Stimulated activated naive CD8-positive, alpha-beta T cell treated with anti-CD3 and anti-CD28 coated beads, Interleukin-15, amount 100 ng/mL, for 72 hours (primary cell): ENCODE measurements around the gene LCNL1.

Experiments used
- ATAC-seq: fragments of 150-1000 bp; cut with Tn5 transposase; 2 replicates; pipeline ENCODE4 v1.10.0; 2021; ENCODE audit warnings: mild to moderate bottlenecking, moderate library complexity
- DNase-seq, 2 donors: peaks; one replicate each; pipeline ENCODE4 v3.0.0; 2021 to 2022
- H3K27ac Mint-ChIP-seq, 2 donors: one replicate each; pipeline ENCODE4 v1.8.0; 2022; ENCODE audit warnings: mild to moderate bottlenecking in 2 of 2, mixed read lengths in 2 of 2, moderate library complexity in 2 of 2
- H3K27me3 Mint-ChIP-seq: one replicate; pipeline ENCODE4 v1.8.0; 2022; ENCODE audit warnings: mixed read lengths
- H3K4me1 Mint-ChIP-seq: one replicate; pipeline ENCODE4 v1.8.0; 2022; ENCODE audit warnings: mild to moderate bottlenecking, mixed read lengths
- H3K4me3 Mint-ChIP-seq, 2 donors: one replicate each; pipeline ENCODE4 v1.8.0; 2022; ENCODE audit warnings: mild to moderate bottlenecking in 2 of 2, mixed read lengths in 2 of 2, moderate library complexity in 1 of 2
- H3K9me3 Mint-ChIP-seq, 2 donors: one replicate each; pipeline ENCODE4 v1.8.0; 2022; ENCODE audit warnings: mixed read lengths in 2 of 2

Gene LCNL1

GRCh38 chr9:136990242-136990911 lies 7.6 kb downstream of the LCNL1 start:
- H3K4me1 Mint-ChIP-seq: peaks cover 29% of the 10 kb centered on the region
- peaks cover 33% of the 10 kb centered on the region for H3K27me3 Mint-ChIP-seq
- ATAC-seq: no peak
- no peaks in the 10 kb centered on the region for H3K9me3 Mint-ChIP-seq
- H3K4me3 Mint-ChIP-seq: peak overlapping the region; percentile 5 to 31
- no peak overlapping the region for H3K27ac Mint-ChIP-seq
- no peak for DNase-seq

DNA sequence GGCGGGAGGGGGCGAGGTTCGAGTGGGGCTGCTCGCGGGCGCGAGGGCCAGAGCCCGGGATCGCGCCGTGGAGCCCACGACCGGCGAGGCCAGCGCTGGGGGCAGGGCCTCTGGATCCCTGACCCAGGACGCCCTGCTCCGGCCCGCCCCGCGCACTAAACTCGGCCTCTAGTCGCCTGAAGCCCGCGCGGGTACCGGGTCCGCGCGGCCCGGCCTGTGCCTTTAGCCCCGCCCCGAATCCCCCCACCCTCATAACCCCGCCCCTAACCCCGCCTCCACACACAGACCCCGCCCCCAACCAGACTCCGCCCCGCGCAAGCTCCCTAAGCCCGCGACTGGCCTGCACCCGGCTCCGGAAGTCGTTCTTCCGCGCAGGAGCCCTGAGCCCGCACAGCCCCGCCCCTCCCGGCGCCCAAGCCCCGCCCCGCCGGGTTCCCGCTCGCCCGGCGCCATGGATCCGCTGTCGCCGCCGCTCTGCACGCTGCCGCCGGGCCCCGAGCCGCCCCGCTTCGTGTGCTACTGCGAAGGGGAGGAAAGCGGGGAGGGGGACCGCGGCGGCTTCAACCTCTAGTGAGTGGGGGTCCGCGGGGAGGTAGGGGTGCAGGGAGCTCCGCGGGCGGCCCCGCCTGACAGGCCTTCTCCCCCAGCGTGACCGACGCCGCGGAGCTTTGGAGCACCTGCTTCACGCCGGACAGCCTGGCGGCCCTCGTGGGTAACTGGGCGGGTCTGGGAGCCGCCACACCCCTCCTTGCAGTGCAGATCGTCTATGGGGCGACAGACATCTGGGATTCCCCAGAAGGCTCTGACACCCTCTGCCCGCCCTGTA lies 9.4 kb downstream of the LCNL1 start, which contains the start of gene PAXX:
Gene PAXX, plus strand, starts transcription at position 430 of the 826 bp plus-strand sequence. Its CDS starts 22 bp downstream, at position 452.
- Mint-ChIP-seq H3K27me3 (peaks cover 23% of the 10 kb centered on the region), H3K4me3 (peak within 1 kb of the TSS; percentile 88 to 93), H3K27ac (peak within 1 kb of the TSS; percentile 73 to 81), H3K9me3 (no peaks in the 10 kb centered on the region), H3K4me1 (peaks cover 47% of the 10 kb centered on the region)
- DNase-seq (peak; percentile 94 to 98), ATAC-seq (peak; percentile 85)

DNA sequence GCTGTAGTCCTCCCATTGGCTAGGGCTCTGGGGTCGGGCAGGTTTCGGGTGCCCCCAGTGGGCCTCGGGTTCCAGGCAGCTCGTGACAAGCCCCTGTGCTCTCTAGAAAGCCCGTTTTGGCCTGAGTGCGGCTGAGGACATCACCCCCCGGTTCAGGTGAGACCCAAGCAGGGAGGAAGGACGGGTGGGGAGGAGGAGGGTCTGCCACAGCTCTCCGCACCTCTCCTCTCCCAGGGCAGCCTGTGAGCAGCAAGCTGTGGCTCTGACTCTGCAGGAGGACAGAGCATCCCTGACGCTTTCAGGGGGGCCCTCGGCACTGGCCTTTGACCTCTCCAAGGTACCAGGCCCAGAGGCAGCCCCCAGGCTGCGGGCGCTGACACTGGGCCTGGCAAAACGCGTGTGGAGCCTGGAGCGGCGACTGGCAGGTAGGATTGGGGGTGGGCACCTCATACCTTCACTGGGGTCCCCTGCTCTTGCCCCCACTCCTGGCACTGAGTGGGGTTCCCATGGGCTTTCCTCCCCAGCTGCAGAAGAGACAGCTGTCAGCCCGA lies 10.1 kb downstream of the LCNL1 start:
- DNase-seq (no peak), ATAC-seq (peak; percentile 4)
- Mint-ChIP-seq H3K4me1 (peaks cover 54% of the 10 kb centered on the region), H3K27ac (peak overlapping the region; percentile 54 to 81), H3K9me3 (no peaks in the 10 kb centered on the region), H3K4me3 (peak overlapping the region; percentile 88 to 93), H3K27me3 (peaks cover 22% of the 10 kb centered on the region)

GRCh38 chr9:136994180-136994887 lies 11.5 kb downstream of the LCNL1 start:
- no peak for DNase-seq
- H3K27me3 Mint-ChIP-seq: peaks cover 21% of the 10 kb centered on the region
- peaks cover 68% of the 10 kb centered on the region for H3K4me1 Mint-ChIP-seq
- peak overlapping the region; percentile 88 to 93 for H3K4me3 Mint-ChIP-seq
- no peak overlapping the region for H3K27ac Mint-ChIP-seq
- H3K9me3 Mint-ChIP-seq: no peaks in the 10 kb centered on the region
- no peak for ATAC-seq

DNA sequence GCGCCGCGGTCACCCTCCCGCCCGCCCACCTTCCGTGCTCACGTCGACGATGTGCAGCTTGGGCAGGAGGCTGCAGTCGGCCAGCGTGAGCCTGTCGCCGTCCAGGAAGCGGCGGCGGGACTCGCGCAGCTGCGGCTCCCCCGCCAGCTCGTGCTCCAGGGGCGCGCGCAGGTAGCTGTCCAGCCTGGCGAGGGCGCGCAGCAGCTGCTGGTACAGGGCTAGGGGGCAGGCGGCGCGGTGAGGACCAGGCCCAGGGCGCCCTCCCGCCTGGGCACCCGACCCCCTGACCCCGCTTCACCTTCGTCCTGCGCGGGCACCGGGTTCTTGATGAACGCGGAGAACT lies 12.1 kb downstream of the LCNL1 start:
- Mint-ChIP-seq H3K9me3 (no peaks in the 10 kb centered on the region), H3K27ac (no peak overlapping the region), H3K4me1 (peaks cover 74% of the 10 kb centered on the region), H3K4me3 (no peak overlapping the region), H3K27me3 (peaks cover 16% of the 10 kb centered on the region)
- ATAC-seq: no peak
- no peak for DNase-seq

DNA sequence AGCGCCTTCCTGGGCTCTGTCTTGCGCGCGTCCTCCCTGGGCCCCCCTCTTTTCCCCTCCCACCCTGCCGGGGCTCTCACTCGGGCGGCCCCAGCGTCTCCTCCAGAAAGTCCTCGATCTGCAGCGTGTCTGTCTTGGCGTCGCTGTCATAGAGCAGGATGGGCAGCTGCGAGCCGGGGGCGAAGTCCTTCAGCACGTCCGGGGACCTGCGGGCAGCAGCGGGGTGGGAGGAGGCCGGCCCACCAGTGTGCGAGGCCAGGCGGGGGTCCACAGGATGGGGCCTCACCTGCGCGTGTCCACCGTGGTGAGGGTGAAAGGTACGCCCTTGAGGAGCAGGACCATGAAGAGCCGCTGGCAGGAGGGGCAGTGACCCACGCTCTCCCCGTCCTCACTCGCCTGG lies 12.6 kb downstream of the LCNL1 start:
- Mint-ChIP-seq H3K4me1 (peaks cover 79% of the 10 kb centered on the region), H3K27ac (no peak overlapping the region)
- no peak for ATAC-seq

DNA sequence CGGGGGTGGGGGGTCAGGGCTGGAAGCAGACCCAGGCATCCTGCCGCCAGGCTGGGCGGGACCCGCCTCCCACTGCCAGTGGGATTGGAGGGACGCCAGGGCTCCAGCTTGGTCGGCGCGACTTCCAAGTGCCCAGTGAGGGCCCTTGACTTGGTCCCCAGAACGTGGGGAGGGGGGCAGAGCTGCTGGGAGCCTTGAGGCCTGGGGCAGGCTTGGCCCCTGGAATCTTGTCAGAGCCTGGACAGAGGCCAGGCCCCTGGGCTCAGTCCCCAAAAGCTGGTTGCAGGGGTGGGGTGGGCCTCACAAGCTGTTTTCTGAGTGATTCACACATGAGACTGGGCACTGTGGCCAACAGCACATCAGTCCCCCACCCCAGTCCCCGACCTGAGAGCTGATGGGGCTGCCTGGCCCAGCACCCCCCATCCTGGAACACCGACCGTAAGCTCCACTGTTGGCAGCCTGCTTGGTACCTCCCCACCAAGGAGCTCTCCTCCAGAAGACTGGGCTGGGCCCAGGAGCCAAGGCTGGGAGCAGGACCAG lies 13.0 kb downstream of the LCNL1 start:
- H3K27ac Mint-ChIP-seq: no peak overlapping the region
- ATAC-seq (no peak), DNase-seq (no peak)
- no peaks in the 10 kb centered on the region for H3K9me3 Mint-ChIP-seq
- peak overlapping the region in 1 of 2 donors; percentile 66 for H3K4me3 Mint-ChIP-seq
- peaks cover 10% of the 10 kb centered on the region for H3K27me3 Mint-ChIP-seq
- H3K4me1 Mint-ChIP-seq: peaks cover 84% of the 10 kb centered on the region

More for the DNA sequence above, 12.6 kb downstream of the LCNL1 start:
- Mint-ChIP-seq H3K9me3 (no peaks in the 10 kb centered on the region), H3K4me3 (no peak overlapping the region), H3K27me3 (peaks cover 11% of the 10 kb centered on the region)
- DNase-seq: no peak

DNA sequence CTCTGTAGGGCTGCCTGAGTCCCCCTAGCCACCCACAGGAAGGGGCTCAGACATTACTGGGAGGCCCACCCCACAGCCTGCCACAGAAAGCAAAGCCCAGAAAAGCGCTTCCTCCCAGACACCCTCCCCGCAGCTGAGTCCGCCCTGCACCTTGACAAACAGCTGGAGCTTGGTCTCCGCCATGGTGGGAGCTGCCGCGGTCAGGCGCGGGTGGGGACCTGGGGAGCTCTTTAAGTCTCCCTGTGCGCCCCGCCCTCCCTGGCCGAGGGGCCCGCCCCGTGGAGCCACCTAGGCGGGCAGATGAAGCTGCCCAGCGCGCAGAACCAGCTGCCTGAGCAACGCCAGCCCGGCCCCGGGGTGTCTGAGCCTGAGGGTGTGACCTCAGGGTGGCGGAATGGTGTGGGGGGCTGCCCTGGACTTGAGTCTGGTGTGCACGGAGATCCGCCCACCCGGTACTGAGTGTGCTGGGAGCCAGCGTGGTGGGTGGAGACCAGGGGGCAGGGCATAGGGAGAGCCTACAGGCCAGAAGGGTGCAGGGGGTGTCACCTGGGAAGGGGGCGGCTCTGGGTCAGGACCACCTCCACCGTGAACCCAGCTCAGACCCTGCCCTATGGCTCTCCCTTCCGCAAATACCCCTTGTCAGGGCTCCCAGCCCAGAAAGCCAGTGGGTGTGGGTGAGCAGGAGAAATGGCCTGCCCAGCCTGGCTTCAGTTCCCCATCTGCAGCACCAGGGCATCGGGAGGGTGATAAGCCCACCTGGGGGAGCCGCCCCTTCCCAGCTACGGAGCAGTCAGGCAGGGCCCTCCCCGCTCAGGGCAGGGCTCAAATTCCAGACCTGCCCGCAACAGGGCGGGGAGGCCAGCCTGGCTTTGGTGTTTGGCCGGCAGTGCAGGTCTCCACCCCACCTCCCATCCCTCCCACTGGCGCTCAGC lies 13.8 kb downstream of the LCNL1 start, which contains the start of gene CLIC3:
Gene CLIC3, minus strand, starts transcription at position 208 of the 932 bp plus-strand sequence. Its CDS starts 25 bp downstream, at position 183.
- Mint-ChIP-seq H3K27me3 (peaks cover 10% of the 10 kb centered on the region), H3K4me3 (peak within 1 kb of the TSS; percentile 60 to 66), H3K27ac (peak within 1 kb of the TSS in 1 of 2 donors; percentile 80), H3K9me3 (no peaks in the 10 kb centered on the region), H3K4me1 (peaks cover 80% of the 10 kb centered on the region)
- ATAC-seq: no peak
- peak in 1 of 2 donors; percentile 47 for DNase-seq

DNA sequence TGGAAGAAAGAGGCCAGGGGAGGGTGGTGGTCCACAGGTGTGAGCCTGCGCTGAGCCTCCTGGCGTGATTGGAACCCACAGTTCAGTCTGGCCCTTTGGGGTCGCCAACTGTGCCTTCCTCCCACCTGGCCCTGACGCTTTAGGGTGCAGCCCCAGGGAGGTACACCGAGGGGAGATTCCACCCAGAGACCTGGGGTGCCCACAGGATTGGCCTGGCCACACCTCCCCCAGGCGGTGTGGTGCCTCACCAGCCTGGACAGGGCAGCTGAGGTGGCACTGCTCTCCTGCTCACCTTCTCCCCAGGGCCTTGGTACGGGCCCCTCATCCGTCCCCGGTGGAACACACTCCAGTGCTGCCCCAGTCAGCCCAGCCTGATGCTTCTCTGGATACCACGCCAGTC lies 14.6 kb downstream of the LCNL1 start:
- DNase-seq: no peak
- Mint-ChIP-seq H3K27me3 (peaks cover 13% of the 10 kb centered on the region), H3K4me1 (peaks cover 78% of the 10 kb centered on the region), H3K9me3 (no peaks in the 10 kb centered on the region), H3K4me3 (peak overlapping the region; percentile 60 to 66), H3K27ac (no peak overlapping the region)
- ATAC-seq: no peak

GRCh38 chr9:136997830-136998234 lies 15.0 kb downstream of the LCNL1 start:
- DNase-seq (peak in 1 of 2 donors; percentile 54), ATAC-seq (no peak)
- Mint-ChIP-seq H3K9me3 (no peaks in the 10 kb centered on the region), H3K4me1 (peaks cover 74% of the 10 kb centered on the region), H3K4me3 (peak overlapping the region; percentile 60 to 66), H3K27ac (no peak overlapping the region), H3K27me3 (peaks cover 17% of the 10 kb centered on the region)

DNA sequence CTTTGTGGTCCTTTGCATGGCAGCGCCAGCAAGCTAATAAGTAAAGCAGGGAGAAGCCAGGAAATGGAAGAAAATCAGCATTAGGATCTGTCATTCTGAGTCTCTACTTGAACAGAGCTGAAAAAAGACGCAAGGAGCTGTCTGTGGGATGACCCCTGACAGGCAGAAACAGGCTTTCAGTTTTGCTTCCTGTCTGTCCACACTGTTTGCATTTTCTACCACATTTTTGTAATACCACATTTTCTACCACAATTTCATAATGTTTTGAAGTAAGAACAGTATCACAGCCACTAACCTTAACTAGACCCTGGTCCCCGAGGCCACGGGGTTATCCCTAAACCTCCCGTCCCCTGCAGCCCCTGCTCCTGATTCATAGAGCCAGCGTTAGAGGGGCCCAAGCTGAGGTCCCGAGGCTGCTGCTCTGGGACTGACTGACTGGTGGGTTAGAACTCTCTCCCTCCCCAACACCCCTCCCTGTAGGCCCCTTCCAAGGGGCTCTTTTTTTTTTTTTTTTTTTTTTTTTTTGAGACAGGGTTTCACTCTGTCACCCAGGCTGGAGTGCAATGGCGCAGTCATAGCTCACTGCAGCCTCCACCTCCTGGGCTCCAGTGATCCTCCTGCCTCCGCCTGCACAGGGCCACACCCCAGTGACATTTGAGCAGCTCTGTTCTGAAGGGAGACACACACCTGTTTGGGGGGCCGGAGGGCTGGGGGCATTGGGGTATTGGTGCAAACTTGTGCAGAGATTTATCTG lies 17.6 kb downstream of the LCNL1 start:
- Mint-ChIP-seq H3K4me3 (peak overlapping the region; percentile 74 to 75), H3K27me3 (peaks cover 19% of the 10 kb centered on the region), H3K4me1 (peaks cover 65% of the 10 kb centered on the region), H3K27ac (peak overlapping the region; percentile 36 to 57), H3K9me3 (no peaks in the 10 kb centered on the region)
- ATAC-seq: peak; percentile 88
- DNase-seq: peak; percentile 72 to 86

GRCh38 chr9:137001857-137002645 lies 19.3 kb downstream of the LCNL1 start:
- ATAC-seq (no peak), DNase-seq (no peak)
- Mint-ChIP-seq H3K27ac (no peak overlapping the region), H3K4me3 (no peak overlapping the region), H3K4me1 (peaks cover 61% of the 10 kb centered on the region), H3K9me3 (no peaks in the 10 kb centered on the region), H3K27me3 (peaks cover 19% of the 10 kb centered on the region)

DNA sequence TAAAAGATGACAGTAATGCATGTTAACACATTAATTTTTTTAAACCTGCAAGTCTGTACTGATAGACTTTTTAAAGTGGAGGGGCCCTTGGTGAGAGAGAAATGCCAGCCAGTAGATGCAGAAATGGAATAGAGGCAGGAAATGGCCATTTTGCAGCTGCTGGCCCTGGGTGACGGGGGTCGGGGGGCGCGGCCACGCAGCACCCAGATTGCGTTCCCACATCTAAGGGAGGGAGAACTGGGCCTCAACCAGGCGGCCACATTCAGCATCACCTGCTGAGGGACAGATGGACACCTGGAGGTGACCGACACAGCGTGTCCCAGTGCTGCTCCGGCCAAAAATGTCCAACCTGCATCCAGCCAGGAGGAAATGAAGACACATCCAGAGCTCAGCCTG lies 19.9 kb downstream of the LCNL1 start:
- H3K27ac Mint-ChIP-seq: peak overlapping the region in 1 of 2 donors; percentile 42
- H3K4me3 Mint-ChIP-seq: no peak overlapping the region
- DNase-seq (no peak), ATAC-seq (no peak)
- H3K9me3 Mint-ChIP-seq: no peaks in the 10 kb centered on the region
- H3K4me1 Mint-ChIP-seq: peaks cover 55% of the 10 kb centered on the region
- H3K27me3 Mint-ChIP-seq: peaks cover 16% of the 10 kb centered on the region
